Vagina (tissue), 2 donors: ENCODE results near the gene PSIP1.

Experiments
- CTCF ChIP-seq, 3 experiments: fragments of 450-650 bp in 2 of 3; fragments of 200-600 bp in 1 of 3; sonication (generic) in 1 of 3; IDR thresholded peaks; one replicate each; pipeline ENCODE4 v1.5.1; 2017 to 2019; ENCODE audit warnings: antibody characterized with exemption in 3 of 3, mild to moderate bottlenecking in 2 of 3, moderate library complexity in 2 of 3
- POLR2A ChIP-seq, 2 donors: fragments of 450-650 bp; IDR thresholded peaks; one replicate each; pipeline ENCODE4 v1.6.1; 2017; ENCODE audit warnings: antibody characterized with exemption in 2 of 2, mild to moderate bottlenecking in 2 of 2, moderate library complexity in 2 of 2

GRCh38 chr9:15482146-15482545 is 28.6 kb downstream of the PSIP1 start:
- TF ChIP-seq POLR2A (IDR thresholded peaks at IDR 0.05), result no peak
- TF ChIP-seq CTCF (IDR thresholded peaks at IDR 0.05), result no peak
